Progenitor cell of endocrine pancreas (in vitro differentiated cells): Measurements from ENCODE around the gene SLC6A13. TPM values are rescaled to one million over a fixed set of nuclear protein-coding genes. Genes with fewer than 3 reads are reported as not detected.

Experiments used
- DNase-seq: peaks from one replicate; pipeline ENCODE4 v3.0.0; 2021; ENCODE audit warnings: low spot score; ENCODE audit not compliant: unreplicated experiment
- H3K27ac Mint-ChIP-seq: 2 replicates; pipeline ENCODE4 v1.8.0; 2021; ENCODE audit warnings: mild to moderate bottlenecking, moderate library complexity, mixed read lengths
- H3K27me3 Mint-ChIP-seq: 2 replicates; pipeline ENCODE4 v1.8.0; 2021; ENCODE audit warnings: mixed read lengths
- H3K36me3 Mint-ChIP-seq: 2 replicates; pipeline ENCODE4 v1.8.0; 2022; ENCODE audit warnings: mixed read lengths; ENCODE audit not compliant: insufficient read depth
- H3K4me1 Mint-ChIP-seq: 2 replicates; pipeline ENCODE4 v1.8.0; 2021; ENCODE audit warnings: low read depth, mixed read lengths
- H3K4me3 Mint-ChIP-seq: 2 replicates; pipeline ENCODE4 v1.8.0; 2021; ENCODE audit warnings: low read depth, mild to moderate bottlenecking, moderate library complexity, mixed read lengths
- H3K9me3 Mint-ChIP-seq: 2 replicates; pipeline ENCODE4 v1.8.0; 2021; ENCODE audit warnings: low read depth, mixed read lengths
- CTCF ChIP-seq: fragments of 200-600 bp; sonication (generic); IDR thresholded peaks from one replicate; pipeline ENCODE4 v1.5.0; 2021; ENCODE audit warnings: antibody characterized with exemption, mild to moderate bottlenecking; ENCODE audit not compliant: unreplicated experiment
- total RNA-seq: library from RNA; stranded (reverse); gene quantifications from 2 replicates; pipeline ENCODE4 v1.2.1, GENCODE V29; 2021

Gene SLC6A13
- total RNA-seq, 1 donor from 2014 or later = 0.60 TPM

- H3K9me3 Mint-ChIP-seq = no peaks in the 10 kb centered on the region
- peaks cover 2% of the 10 kb centered on the region for H3K4me1 Mint-ChIP-seq
- H3K27me3 Mint-ChIP-seq = peaks cover 44% of the 10 kb centered on the region
- no peaks in the 10 kb centered on the region for H3K36me3 Mint-ChIP-seq
- no peak for TF ChIP-seq CTCF
- DNase-seq = no peak
- H3K4me3 Mint-ChIP-seq = no peak overlapping the region
- H3K27ac Mint-ChIP-seq = no peak overlapping the region
These were observed 37.6 kb downstream of the SLC6A13 start for GRCh38 chr12:225012-225411.

- TF ChIP-seq CTCF = no peak
- Mint-ChIP-seq H3K27ac (no peak overlapping the region), H3K4me3 (no peak overlapping the region), H3K9me3 (no peaks in the 10 kb centered on the region), H3K36me3 (no peaks in the 10 kb centered on the region), H3K27me3 (peaks cover 42% of the 10 kb centered on the region), H3K4me1 (no peaks in the 10 kb centered on the region)
- no peak for DNase-seq
These were observed 38.3 kb downstream of the SLC6A13 start for GRCh38 chr12:224330-224729.

GRCh38 chr12:223841-224240 lies 38.8 kb downstream of the SLC6A13 start:
- TF ChIP-seq CTCF = no peak
- no peak for DNase-seq
- H3K27ac Mint-ChIP-seq = no peak overlapping the region
- no peak overlapping the region for H3K4me3 Mint-ChIP-seq
- H3K27me3 Mint-ChIP-seq = peaks cover 43% of the 10 kb centered on the region
- no peaks in the 10 kb centered on the region for H3K36me3 Mint-ChIP-seq
- H3K9me3 Mint-ChIP-seq = no peaks in the 10 kb centered on the region
- no peaks in the 10 kb centered on the region for H3K4me1 Mint-ChIP-seq

GRCh38 chr12:221736-222135 lies 40.9 kb downstream of the SLC6A13 start:
- H3K9me3 Mint-ChIP-seq = no peaks in the 10 kb centered on the region
- no peaks in the 10 kb centered on the region for H3K36me3 Mint-ChIP-seq
- no peaks in the 10 kb centered on the region for H3K4me1 Mint-ChIP-seq
- no peak for TF ChIP-seq CTCF
- H3K27ac Mint-ChIP-seq = no peak overlapping the region
- H3K27me3 Mint-ChIP-seq = peaks cover 38% of the 10 kb centered on the region
- no peak for DNase-seq
- no peak overlapping the region for H3K4me3 Mint-ChIP-seq

GRCh38 chr12:220946-221550 lies 41.6 kb downstream of the SLC6A13 start:
- TF ChIP-seq CTCF = no peak
- no peaks in the 10 kb centered on the region for H3K9me3 Mint-ChIP-seq
- no peaks in the 10 kb centered on the region for H3K36me3 Mint-ChIP-seq
- peaks cover 37% of the 10 kb centered on the region for H3K27me3 Mint-ChIP-seq
- DNase-seq = no peak
- H3K4me3 Mint-ChIP-seq = no peak overlapping the region
- H3K27ac Mint-ChIP-seq = no peak overlapping the region
- H3K4me1 Mint-ChIP-seq = no peaks in the 10 kb centered on the region
